ENCODE measurements around the gene UBAP2. TPM values are rescaled to one million over a fixed set of nuclear protein-coding genes. Genes with fewer than 3 reads are reported as not detected.

Gene UBAP2
- total RNA-seq, 1 experiment from 2014 or later, result 62.5 TPM

- intact Hi-C loops (cut with micrococcal nuclease; ENCODE audit: unreplicated experiment), result no loop called here
- ChIA-PET CTCF (no interaction called here), POLR2A (ENCODE audit: low non-redundant PET) (interaction anchor here (0.6 kb wide), 1 partner anchor 299 kb away, joined by 8 read pairs; no protein-coding TSS in a partner anchor)
- Histone ChIP-seq H3K9me3 (ENCODE audit: low read depth, low read length, poor library complexity, severe bottlenecking) (no peaks in the 10 kb centered on the region), H3K36me3 (ENCODE audit: insufficient read depth, low read length, poor library complexity, severe bottlenecking) (peaks cover 6% of the 10 kb centered on the region), H3K27ac (ENCODE audit: low read depth, low read length, poor library complexity, severe bottlenecking) (no peak overlapping the region), H3K27me3 (replicated peaks; ENCODE audit: insufficient read depth, low read depth, low read length, poor library complexity) (no peaks in the 10 kb centered on the region), H3K4me1 (ENCODE audit: insufficient read depth, low read length, poor library complexity, severe bottlenecking) (no peaks in the 10 kb centered on the region), H3K4me3 (ENCODE audit: low read depth, low read length, poor library complexity, severe bottlenecking) (no peak overlapping the region)
- no TSS peak for BruUV-seq (replicated peaks)
- no peak for TF ChIP-seq CTCF (conservative IDR thresholded peaks at IDR 0.05; ENCODE audit: low read depth, low read length)
- TF ChIP-seq EZH2 (IDR thresholded peaks at IDR 0.05; ENCODE audit: borderline replicate concordance, low read depth, low read length, poor library complexity, severe bottlenecking), result no peak
- DNase-seq (ENCODE audit: low spot score), result no peak
Observed at GRCh38 chr9:34037626-34038025, 11.1 kb downstream of the UBAP2 start.

GRCh38 chr9:34036625-34037024 is 12.1 kb downstream of the UBAP2 start:
- no peaks in the 10 kb centered on the region for H3K27me3 ChIP-seq (replicated peaks; ENCODE audit: insufficient read depth, low read depth, low read length, poor library complexity)
- intact Hi-C loops (cut with micrococcal nuclease; ENCODE audit: unreplicated experiment), result no loop called here
- no peak overlapping the region for H3K27ac ChIP-seq (ENCODE audit: low read depth, low read length, poor library complexity, severe bottlenecking)
- no peak overlapping the region for H3K4me3 ChIP-seq (ENCODE audit: low read depth, low read length, poor library complexity, severe bottlenecking)
- H3K36me3 ChIP-seq (ENCODE audit: insufficient read depth, low read length, poor library complexity, severe bottlenecking), result no peaks in the 10 kb centered on the region
- no peaks in the 10 kb centered on the region for H3K9me3 ChIP-seq (ENCODE audit: low read depth, low read length, poor library complexity, severe bottlenecking)
- ChIA-PET CTCF (no interaction called here), POLR2A (ENCODE audit: low non-redundant PET) (no interaction called here)
- no peak for TF ChIP-seq CTCF (conservative IDR thresholded peaks at IDR 0.05; ENCODE audit: low read depth, low read length)
- no peak for TF ChIP-seq EZH2 (IDR thresholded peaks at IDR 0.05; ENCODE audit: borderline replicate concordance, low read depth, low read length, poor library complexity, severe bottlenecking)
- no peak for DNase-seq (ENCODE audit: low spot score)
- no TSS peak for BruUV-seq (replicated peaks)
- no peaks in the 10 kb centered on the region for H3K4me1 ChIP-seq (ENCODE audit: insufficient read depth, low read length, poor library complexity, severe bottlenecking)

GRCh38 chr9:34035656-34036055 is 13.0 kb downstream of the UBAP2 start:
- POLR2A ChIA-PET (ENCODE audit: low non-redundant PET), result no interaction called here
- Histone ChIP-seq H3K4me1 (ENCODE audit: insufficient read depth, low read length, poor library complexity, severe bottlenecking) (no peaks in the 10 kb centered on the region), H3K27me3 (replicated peaks; ENCODE audit: insufficient read depth, low read depth, low read length, poor library complexity) (no peaks in the 10 kb centered on the region), H3K36me3 (ENCODE audit: insufficient read depth, low read length, poor library complexity, severe bottlenecking) (no peaks in the 10 kb centered on the region), H3K27ac (ENCODE audit: low read depth, low read length, poor library complexity, severe bottlenecking) (no peak overlapping the region), H3K4me3 (ENCODE audit: low read depth, low read length, poor library complexity, severe bottlenecking) (no peak overlapping the region), H3K9me3 (ENCODE audit: low read depth, low read length, poor library complexity, severe bottlenecking) (no peaks in the 10 kb centered on the region)
- intact Hi-C loops (cut with micrococcal nuclease; ENCODE audit: unreplicated experiment), result no loop called here
- TF ChIP-seq EZH2 (IDR thresholded peaks at IDR 0.05; ENCODE audit: borderline replicate concordance, low read depth, low read length, poor library complexity, severe bottlenecking), result no peak
- TF ChIP-seq CTCF (conservative IDR thresholded peaks at IDR 0.05; ENCODE audit: low read depth, low read length), result no peak
- CTCF ChIA-PET, result no interaction called here
- no peak for DNase-seq (ENCODE audit: low spot score)
- BruUV-seq (replicated peaks), result no TSS peak
